GM19351 (cell line): ENCODE measurements around the gene PIGL.
"Not testable (repeated sequence)": the region's sequence is repeated elsewhere in the genome, so short reads cannot be mapped to it uniquely, and the experiment has no call there.

Experiments
- ATAC-seq: cut with Tn5 transposase; IDR thresholded peaks from one replicate; pipeline ENCODE4 v1.9.1; 2021; ENCODE audit warnings: mild to moderate bottlenecking, moderate library complexity; ENCODE audit not compliant: unreplicated experiment

PIGL gene

DNA sequence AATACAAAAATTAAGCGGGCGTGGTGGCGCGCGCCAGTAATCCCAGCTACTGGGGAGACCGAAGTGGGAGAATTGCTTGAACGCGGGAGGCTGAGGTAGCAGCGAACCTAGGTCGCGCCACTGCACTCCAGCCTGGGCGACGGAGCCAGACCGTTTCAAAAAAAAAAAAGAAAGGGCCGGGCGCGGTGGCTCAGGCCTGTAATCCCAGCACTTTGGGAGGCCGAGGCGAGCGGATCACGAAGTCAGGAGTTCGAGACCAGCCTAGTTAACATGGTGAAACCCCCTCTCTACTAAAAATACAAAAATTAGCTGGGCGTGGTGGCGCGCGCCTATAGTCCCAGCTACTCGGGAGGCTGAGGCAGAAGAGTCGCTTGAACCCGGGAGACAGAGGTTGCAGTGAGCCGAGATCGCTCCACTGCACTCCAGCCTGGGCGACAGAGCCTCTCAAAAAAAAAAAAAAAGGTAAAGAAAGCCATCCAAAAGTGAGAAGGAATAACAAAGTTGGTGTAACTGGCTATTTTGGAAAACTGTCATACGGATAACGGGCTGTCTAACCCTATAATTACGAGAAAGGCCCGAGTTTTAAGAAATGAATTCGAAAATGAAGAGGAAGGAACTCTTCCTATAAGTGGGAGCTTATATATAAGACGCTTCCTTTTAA lies 539 bp upstream of the PIGL start:
- not testable (repeated sequence) for ATAC-seq

DNA sequence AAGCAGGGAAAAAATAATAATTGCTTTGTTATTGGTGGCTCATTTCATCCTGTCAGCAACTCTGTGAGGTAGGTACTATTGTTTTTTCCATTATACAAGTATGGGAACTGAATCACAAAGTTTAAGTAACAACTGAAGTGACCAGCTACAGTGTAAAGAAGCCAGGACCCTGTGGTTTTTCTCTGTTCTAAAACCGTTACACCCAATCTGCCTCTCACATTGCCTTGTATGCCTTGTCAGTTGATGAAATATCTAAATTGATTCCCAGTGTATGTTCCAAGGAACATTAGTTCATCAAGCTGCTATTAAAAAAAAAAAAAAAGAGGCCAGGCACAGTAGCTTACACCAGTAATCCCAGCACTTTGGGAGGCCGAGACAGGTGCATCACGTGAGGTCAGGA lies 5.4 kb downstream of the PIGL start:
- no peak for ATAC-seq

DNA sequence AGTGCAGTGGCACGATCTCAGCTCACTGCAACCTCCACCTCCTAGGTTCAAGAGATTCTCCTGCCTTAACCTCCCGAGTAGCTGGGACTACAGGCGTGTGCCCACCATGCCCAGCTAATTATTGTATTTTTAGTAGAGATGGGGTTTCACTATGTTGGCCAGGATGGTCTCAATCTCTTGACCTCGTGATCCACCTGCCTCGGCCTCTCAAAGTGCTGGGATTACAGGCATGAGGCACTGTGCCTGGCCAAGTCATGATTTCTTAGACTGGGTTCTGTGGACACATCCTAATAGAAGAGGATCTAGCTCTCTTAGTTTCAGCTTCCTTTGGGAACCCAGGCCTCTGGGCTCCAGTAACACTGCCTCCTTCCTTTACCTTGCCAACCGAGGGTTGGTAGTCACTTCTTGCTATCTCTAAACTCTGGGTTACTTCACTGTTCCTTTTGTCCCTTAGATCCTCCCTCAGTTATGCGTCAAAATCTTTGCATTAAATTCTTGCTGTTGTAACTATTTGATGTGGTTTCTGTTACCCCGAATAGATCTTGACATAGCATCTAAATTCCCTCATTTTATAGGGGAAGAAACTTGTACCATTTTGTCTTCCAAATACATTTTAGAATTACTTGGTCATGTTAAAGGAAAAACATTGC lies 13.0 kb downstream of the PIGL start:
- not testable (repeated sequence) for ATAC-seq

DNA sequence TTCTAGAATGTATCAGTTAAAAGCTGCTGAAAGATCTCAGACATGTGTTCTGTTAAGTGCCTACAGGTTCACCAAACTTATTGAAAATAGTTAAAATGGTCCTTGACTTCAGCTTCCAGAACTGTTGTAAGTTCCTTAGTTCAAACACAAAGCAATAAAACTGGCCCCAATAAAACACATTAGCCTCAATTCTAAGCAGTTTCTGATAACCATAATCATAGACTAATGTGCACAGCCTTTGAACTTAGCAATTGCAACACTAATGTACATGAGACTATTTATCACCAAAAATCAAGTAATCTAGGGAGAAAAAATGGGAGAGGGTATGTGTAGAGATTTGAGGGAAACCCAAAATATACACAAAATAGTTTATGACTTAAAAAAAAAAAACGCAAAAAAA lies 15.4 kb downstream of the PIGL start:
- no peak for ATAC-seq

DNA sequence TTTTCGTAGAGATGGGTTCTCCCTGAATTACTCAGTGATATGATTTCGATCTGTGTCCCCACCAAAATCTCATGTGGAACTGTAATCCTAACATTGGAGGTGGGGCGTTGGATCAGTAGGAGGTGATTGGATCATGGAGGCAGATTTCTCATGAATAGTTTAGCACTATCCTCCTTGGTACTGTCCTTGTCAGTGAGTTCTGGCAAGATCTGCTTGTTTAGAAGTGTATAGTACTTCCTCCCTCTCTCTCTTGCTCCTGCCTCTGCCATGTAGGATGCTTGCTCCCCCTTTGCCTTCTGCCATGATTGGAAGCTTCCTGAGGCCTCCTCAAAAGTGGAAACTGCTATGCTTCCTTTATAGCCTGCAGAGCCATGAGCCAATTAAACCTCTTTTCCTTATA lies 22.9 kb downstream of the PIGL start:
- ATAC-seq, result no peak

DNA sequence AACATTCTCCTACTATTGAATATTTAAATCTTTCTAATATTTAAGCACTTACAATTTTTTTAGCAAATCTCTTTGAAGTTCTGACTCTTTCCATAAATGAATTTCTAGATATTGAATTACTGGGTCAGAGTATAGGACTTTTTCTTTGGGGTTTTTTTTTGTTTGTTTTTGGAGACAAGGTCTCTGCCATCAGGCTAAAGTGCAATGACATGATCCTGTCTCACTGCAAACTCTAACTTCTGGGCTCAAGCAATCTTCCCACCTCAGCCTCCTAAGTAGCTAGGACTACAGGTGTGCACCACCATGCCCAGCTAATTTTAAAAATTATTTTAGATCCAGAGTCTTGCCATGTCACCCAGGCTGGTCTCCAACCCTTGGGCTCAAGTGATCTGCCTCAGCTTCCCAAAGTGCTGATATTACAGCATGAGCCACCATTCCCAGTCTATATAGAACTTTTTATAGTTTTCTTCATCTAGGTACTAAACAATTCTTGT lies 24.9 kb downstream of the PIGL start:
- ATAC-seq, result no peak

DNA sequence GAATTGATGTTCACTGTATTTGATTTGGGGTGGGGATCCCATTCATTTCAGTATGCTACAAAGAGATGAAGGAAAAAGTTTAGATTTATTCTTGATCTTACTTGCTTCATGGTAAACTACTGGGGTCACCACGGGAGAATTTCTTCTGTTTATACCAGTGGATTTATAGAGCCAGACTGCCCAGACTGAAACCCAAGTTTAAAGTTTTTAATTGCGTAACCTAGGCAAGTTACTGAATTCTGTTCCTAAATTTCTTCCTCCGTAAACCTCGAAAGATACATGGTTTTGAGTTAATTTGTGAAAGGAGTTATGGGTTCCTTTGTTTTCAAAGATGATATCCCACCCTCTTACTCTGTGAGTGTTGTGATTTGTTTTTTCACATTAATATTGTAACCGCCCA lies 26.4 kb downstream of the PIGL start:
- ATAC-seq, result no peak

DNA sequence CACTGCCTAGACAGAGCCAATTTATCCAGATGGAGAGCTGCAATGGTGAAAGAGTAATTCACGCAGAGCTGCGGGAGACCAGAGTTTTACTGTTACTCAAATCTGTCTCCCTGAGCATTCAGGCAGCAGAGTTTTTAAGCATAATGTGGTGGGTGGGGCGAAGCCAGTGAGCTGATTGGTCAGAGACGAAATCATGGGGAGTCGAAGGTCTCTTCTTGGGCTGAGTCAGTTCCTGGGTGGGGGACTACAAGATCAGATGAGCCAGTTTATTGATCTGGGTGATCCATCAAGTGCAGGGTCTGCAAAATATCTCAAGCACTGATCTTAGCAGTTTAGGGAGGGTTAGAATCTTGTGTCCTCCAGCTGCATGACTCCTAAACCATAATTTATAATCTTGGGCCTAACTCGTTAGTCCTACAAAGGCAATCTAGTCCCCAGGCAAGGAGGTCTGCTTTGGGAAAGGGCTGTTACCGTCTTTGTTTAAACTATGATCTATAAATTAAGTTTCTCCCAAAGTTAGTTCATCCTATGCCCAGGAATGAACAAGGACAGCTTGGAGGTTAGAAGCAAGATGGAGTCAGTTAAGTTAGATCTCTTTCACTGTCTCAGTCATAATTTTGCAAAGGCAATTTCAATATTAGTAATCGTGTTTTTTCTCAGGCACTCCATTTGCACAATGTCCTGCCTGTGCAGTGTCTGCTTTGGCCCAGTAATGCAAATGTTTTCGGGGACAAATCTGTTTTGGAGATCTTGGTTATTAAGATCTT lies 27.0 kb downstream of the PIGL start:
- ATAC-seq, result no peak

DNA sequence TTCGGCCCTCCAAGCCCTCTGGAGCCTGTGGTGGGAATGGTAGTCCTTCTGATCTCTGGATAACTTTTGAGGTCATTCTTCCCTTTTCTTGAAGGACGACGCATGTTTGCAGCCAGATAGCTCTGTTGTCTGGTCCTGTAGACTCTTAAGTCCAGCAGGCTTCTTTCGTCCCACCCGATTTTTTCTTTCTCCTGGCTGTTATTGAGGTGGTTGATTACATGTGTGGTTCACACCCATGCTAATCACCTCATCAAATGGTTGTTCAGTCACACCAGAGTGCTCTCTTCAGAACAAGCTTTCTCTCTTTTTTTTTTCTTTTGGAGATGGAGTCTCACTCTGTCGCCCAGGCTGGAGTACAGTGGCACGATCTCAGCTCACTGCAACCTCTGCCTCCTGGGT lies 30.6 kb downstream of the PIGL start:
- ATAC-seq, result no peak

DNA sequence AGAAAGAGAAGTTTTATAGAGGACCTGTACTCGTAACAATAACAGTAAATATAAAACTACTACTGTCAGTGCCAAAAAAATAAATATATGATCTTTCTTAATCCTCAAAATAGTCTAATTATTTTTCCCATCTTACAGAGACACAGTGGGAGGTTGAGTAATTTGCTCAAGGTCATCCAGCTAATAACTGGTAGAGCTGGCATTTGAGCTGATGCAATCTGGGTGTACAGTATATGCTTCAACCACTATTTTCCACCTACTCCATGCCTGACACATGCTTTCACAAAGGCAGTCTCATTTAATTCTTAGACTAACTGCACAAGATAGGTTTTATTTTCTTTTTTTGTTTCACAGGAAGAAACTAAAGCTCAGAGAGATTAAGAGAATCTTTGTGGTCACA lies 33.6 kb downstream of the PIGL start:
- ATAC-seq, result no peak

DNA sequence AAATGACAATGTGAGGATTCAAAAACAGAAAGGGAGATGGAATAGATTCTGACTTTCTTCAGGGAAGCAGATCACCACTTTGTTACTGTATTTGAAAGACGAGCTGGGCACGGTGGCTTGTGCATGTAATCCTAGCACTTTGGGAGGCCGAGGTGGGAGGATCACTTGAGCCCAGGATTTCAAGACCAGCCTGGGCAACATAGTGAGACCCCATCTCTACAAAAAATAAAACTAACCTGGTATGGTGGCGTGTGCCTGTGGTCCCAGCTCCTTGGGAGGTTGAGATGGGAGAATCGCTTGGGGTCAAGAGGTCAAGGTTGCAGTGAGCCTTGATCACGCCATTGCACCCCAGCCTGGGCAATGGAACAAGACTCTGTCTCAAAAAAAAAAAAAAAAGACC lies 34.0 kb downstream of the PIGL start:
- no peak for ATAC-seq

DNA sequence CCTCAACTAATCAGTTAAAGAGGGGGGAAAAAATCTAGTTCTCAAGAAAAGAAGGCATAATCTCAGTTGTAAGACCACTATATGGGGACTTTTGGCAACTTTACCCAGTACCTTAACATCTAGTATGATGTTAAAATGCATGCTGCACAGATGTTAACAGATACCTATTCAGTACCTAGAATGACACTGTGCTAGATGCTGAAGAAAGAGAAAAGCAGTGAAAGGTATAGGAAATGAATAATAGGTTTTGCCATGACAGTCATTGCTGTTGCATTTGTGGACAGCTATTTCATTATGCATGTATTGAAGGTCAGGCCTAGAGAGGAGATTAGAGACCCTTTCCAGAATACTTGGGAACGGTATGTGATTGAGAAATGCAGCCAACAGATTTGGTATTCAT lies 34.5 kb downstream of the PIGL start:
- no peak for ATAC-seq

DNA sequence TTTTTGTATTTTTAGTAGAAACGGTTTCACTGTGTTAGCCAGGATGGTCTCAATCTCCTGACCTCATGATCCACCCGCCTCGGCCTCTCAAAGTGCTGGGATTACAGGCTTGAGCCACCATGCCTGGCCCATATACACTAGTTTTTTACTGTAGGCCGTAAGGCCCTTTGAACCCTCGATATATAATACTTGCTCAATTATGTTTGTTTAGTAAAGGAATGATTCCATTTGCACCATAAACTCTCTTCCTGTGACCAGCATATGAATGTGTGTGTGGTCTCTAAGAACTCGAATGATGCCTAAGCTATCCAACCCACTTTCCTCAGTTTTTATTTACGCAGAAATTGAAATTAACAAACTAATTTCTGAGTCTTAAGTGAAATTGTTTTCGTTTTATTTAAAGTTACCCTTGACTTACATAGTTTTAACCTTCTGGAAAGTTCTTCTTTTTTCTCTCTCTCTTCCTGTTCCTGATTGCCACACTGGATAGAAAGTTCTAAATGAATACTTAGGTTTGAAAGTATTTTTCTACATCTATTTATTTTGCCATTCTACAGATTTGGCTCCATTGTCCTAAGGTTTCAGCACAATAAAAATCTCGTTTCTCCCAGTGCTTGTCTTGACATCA lies 37.9 kb downstream of the PIGL start:
- ATAC-seq, result no peak

DNA sequence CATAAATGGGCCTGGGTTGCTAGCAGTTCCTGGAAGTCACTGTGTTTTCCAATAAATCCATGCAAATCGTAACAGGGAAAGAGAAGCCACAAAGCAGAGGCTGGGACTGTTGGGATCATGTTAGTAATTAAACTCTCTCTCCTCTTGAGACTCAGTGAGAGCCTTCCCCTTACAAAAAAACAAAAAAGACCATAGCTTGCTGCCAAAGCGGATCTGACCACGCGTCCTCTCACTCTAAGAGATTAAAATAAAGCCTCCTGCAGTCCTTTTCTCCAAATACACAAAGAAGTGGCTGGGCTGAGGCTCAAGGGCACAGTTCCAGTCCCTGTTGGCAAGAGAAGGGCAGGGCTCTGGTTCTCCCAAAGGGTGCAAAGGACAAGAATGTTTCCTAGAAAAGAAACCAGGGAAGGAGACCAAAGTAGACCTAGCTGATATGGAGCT lies 38.5 kb downstream of the PIGL start:
- no peak for ATAC-seq

DNA sequence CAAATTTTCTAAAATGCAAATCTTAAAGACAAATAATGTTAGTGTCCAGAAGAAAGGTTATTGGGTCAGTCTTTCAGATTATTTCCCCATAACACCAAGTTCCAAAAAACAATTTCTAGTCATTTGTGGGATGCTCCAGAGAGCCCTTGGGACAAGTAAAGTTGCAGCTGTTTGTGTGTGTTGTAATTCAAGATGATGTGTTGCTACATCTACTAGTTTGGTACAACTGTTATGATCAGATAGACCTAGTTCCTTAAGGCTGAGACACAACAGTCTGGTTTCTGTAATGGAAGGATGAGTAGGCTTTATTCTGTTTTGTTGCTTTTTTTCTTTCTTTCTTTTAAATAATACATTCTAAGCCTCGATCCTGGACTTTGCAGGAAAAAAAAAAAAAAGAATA lies 41.9 kb downstream of the PIGL start:
- no peak for ATAC-seq

DNA sequence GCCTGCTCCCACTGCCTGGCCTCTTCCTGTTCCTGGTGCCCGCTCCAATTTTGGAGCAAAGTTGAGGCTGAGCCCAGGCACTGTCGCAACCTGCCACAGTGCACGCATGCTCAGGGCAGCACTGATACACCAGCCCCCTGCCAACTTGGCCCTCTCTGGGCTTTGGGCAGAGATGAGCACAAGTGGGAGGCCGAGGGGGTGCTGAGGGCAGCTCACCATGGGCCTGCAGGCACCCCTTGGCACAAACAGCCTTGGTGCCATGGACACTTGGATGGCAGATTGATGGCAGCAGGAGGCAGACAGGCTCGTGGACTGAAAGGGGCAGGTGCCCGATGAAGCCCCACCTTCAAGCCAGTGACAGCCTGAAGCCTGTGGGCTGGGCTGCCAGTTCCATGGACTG lies 42.9 kb downstream of the PIGL start:
- ATAC-seq, result no peak

DNA sequence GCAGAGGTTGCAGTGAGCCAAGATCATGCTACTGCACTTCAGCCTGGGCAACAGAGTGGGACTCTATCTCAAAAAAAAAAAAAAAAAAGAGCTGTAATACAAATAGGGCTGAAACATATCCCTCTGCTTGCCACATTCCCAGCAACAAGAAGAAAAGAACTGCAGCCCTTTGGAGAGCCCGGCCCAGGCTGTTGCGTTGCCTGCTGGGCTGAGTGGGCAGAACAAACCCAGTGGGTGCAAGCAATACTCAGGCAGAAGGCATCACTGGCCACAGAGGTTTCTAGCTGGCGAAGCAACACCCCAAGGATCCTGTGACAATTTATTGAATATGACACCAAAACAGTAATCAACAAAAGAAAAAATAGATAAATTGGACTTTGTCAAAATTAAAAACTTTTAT lies 44.0 kb downstream of the PIGL start:
- no peak for ATAC-seq

DNA sequence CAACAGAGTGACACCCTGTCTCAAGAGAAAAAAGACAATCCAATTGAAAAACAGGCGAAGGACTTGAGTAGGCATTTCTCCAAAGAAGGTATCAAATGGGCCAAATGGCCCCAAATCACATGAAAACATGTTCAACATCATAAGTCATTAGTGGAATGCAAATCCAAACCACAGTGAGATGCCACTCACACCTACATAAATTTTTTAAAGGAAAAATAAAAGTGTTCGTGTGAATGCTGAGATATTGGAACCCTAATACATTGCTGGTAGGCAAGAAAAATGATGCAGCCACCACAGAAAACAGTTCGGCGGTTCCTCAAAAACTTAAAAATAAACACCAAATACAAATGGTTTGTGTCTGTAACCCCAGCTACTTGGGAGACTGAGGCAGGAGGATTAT lies 45.2 kb downstream of the PIGL start:
- ATAC-seq, result no peak

DNA sequence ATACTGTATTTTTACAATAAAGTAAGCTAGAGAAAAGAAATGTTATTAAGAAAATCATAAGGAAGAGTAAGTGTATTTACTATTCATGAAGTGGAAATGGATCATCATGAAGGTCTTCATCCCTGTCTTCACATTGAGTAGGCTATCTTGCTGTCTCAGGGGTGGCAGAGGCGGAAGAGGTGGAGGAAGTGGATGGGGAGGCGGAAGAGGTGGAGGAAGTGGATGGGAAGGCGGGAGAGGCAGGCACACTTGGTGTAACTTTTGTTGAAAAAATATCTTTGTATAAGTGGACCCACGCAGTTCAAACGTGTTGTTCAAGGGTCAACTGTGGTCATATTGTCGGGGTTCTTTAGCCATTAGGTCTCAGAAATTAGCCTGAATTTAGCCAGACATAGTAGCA lies 50.2 kb downstream of the PIGL start:
- ATAC-seq, result no peak

DNA sequence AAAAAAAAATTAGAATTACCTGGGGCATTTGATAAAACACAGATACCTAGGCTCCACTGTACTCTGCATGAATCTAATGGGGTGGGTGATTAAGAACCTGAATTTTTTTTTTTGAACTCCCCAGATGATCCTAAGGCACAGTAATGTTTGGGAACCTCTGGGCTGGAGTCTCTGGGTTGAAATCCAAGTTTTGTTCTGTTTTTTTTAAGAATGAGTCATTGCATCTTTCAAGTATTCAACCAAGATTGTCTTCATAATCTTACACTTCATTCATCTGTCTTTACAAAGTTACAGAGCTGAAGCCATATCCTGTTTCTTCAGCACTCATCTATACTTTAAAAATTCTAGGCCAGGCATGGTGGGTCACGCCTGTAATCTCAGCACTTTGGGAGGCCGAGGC lies 52.6 kb downstream of the PIGL start:
- no peak for ATAC-seq

DNA sequence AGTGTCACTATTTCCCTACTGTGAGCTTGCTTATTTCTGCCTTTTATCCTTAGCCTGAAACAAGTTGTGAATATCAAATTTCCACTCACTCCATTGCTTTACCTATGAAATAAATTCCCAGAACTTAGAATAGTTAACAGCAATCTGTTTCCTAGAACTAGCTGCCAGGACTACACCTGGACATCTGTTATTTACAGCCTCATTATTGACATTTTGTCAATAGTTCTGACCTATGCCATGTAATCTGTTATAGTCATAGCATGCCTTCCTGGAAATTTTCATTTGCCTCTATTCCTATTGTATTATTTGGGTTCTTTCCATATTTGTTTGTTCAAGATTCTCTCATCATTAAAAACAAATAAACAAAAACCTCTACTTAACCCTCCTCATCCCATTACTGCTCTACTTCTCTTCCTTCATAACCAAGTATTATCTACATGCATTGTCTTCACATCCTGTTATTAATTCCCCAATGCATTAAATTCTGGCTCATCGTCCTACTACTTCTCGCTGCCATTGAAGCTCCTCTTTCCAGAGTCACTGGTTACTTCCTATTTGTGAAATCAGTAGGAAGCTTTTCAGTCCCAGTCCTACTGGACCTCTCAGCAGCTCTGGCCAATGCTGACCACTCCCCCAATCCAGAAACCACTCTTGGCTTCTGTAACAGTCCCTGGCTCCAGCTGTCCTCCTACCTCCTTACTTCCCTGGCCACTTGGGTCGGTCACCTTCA lies 55.3 kb downstream of the PIGL start:
- no peak for ATAC-seq
